Left cardiac atrium (tissue), 4 donors: ENCODE measurements around the gene TBCD. TPM values are rescaled to one million over a fixed set of nuclear protein-coding genes. Genes with fewer than 3 reads are reported as not detected.
"Not testable (repeated sequence)": the region's sequence is repeated elsewhere in the genome, so short reads cannot be mapped to it uniquely, and the experiment has no call there.

Experiments
- ATAC-seq, 2 donors: fragments of 200-7000 bp; cut with Tn5 transposase; one replicate each; pipeline ENCODE4 v1.9.1; 2020; ENCODE audit warnings: mild to moderate bottlenecking in 2 of 2, moderate library complexity in 2 of 2
- DNase-seq: peaks from one replicate; pipeline ENCODE4 v3.0.0-alpha.2; 2020
- intact Hi-C, 2 donors: fragments of 100-400 bp; cut with DNase I; formaldehyde crosslinking; loops; one replicate each; pipeline versions ENCODE4 v1.14.1 to v1.15.1; 2022 to 2023
- total RNA-seq, 2 donors: library from RNA; stranded (reverse); fragmentation: NEBNext Ultra II Directional; extraction: Animal tissue kit (Norgen Biotek cat#: 25700); gene quantifications; one replicate each; pipeline ENCODE4 v1.2.1, GENCODE V29; 2021
- donor health status: DM: no; HTN: yes; CAD: no.
- donor health status: DM: no; HTN: yes; CAD: no; lungs with severe emphysema.
- donor health status: DM: yes; HTN: yes; CAD: no.
- donor health status: Dilated cardiomyopathy.

The TBCD gene
- total RNA-seq, 2 donors from 2014 or later = 37.0 to 59.8 TPM

GRCh38 chr17:82943751-82944150 lies 191.9 kb downstream of the TBCD start:
- ATAC-seq = no peak
- DNase-seq = no peak
- intact Hi-C loops = no loop called here

GRCh38 chr17:82944990-82945389 lies 193.1 kb downstream of the TBCD start:
- intact Hi-C loops = no loop called here
- no peak for DNase-seq
- no peak for ATAC-seq

GRCh38 chr17:82946081-82946480 lies 194.2 kb downstream of the TBCD start:
- DNase-seq = no peak
- intact Hi-C loops = no loop called here
- ATAC-seq = no peak

GRCh38 chr17:82947051-82947991 lies 195.5 kb downstream of the TBCD start:
- ATAC-seq (no peak), DNase-seq (peak; percentile 9)
- intact Hi-C loops = no loop called here

DNA sequence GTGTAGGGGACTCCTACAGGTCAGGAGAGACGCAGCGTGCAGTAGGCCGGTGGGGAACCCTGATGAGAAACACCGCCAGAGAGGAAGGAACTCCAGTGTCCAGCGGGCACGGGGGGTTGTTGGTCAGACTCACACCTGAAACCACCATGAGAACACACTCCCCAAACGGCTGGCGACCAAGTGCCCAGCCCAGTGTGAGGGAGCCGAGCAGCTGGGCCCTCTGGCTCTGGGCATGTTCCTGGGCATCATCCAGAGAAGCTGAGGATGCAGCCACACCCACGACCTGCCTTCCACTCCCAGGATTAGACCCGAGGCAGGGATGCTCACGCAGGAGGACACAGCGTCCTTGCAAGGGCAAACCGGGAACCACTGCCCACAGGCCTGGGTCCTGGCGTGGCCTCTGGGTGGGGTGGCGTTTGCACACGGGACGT lies 196.2 kb downstream of the TBCD start:
- intact Hi-C loops = no loop called here
- ATAC-seq (peak in 1 of 2 donors; percentile 14), DNase-seq (peak; percentile 12)

- intact Hi-C loops = no loop called here
- DNase-seq (no peak), ATAC-seq (no peak)
These were observed 197.1 kb downstream of the TBCD start for GRCh38 chr17:82948957-82949356.

GRCh38 chr17:82949361-82949760 lies 197.5 kb downstream of the TBCD start:
- intact Hi-C loops = no loop called here
- DNase-seq = no peak
- no peak for ATAC-seq

DNA sequence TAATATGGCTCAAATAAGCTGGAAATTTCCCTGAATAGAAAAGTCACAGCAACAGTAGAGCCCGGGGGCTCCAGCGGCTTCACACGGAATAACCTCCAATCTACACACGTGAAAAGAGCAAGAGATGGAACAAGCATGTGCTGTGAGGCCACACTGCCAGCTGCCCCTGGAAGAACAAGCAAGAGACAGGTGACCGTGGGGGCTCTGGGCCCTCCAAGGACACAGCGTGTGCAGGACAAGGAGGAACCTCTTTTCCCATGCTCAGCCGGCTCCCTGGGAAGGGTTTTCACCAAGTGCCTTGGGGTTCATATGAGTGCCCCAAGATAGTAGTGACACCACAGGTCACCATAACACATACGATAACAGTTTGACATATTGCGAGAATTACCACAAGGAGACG lies 198.1 kb downstream of the TBCD start:
- ATAC-seq (no peak), DNase-seq (no peak)
- intact Hi-C loops = no loop called here

- intact Hi-C loops = no loop called here
- DNase-seq (no peak), ATAC-seq (no peak)
These were observed 198.7 kb downstream of the TBCD start for GRCh38 chr17:82950525-82951102.

- intact Hi-C loops = no loop called here
- ATAC-seq (no peak), DNase-seq (no peak)
These were observed 200.2 kb downstream of the TBCD start for GRCh38 chr17:82952019-82952418.

DNA sequence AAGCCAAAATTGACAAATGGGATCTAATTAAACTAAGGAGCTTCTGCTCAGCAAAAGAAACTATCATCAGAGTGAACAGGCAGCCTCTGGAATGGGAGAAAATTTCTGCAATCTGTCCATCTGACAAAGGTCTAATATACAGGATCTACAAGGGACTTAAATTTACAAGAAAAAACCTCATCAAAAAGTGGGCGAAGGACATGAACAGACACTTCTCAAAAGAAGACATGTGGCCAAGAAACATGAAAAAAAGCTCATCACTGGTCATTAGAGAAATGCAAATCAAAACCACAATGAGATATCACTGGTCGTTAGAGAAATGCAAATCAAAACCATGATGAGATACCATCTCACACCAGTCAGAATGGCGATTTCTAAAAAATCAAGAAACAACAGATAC lies 203.2 kb downstream of the TBCD start:
- DNase-seq, intact Hi-C loops, ATAC-seq: not testable (repeated sequence)

DNA sequence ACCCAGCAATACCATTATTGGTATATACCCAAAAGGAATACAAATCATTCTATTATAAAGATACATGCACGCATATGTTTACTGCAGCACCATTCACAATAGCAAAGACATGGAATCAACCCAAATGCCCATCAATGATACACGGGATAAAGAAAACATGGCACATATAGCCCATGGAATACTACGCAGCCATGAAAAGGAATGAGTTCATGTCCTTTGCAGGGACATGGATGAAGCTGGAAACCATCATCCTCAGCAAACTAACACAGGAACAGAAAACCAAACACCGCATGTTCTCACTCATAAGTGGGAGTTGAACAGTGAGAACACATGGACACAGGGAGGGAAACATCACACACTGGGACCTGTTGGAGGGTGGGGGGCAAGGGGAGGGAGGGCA lies 203.8 kb downstream of the TBCD start:
- DNase-seq, ATAC-seq, intact Hi-C loops: not testable (repeated sequence)

GRCh38 chr17:82956146-82956725 lies 204.4 kb downstream of the TBCD start:
- ATAC-seq = no peak
- no peak for DNase-seq
- intact Hi-C loops = no loop called here

- no peak for DNase-seq
- intact Hi-C loops = no loop called here
These were observed 205.0 kb downstream of the TBCD start for GRCh38 chr17:82956726-82957468.

GRCh38 chr17:82957469-82957795 lies 205.6 kb downstream of the TBCD start:
- intact Hi-C loops = no loop called here
- DNase-seq = no peak
- ATAC-seq = no peak

More at GRCh38 chr17:82956726-82957468, 205.0 kb downstream of the TBCD start:
- peak in 1 of 2 donors; percentile 12 for ATAC-seq

DNA sequence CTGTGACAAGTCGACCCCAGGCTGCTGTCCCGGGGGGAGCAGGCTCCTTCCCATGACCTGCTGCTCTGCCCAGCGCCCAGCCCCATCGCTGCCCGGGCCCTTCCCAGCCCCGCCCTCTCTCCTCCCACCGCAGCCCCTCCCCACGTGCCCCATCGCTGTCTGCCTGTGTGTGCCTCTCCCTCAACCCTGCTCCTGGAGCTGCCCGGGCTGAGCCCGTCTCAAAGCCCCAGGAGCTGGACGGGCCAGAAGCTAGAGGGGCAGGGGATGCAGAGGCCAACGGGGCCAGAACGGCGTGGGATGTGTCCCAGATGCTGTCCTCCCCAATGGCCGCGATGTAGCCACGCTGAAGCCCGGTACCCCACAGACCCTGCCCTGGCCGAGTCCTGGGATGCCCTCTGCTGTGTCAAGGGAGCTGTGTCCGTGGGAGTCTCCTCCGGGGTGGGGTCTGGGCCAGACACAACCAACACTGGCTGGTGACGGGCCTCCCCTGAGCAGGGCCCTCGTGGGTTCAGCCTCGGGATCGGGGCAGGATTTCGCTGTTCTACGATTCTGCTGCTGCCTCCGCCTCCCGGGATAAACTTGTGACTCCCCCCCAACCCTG lies 206.2 kb downstream of the TBCD start:
- no peak for DNase-seq
- ATAC-seq = no peak
- intact Hi-C loops = no loop called here

- DNase-seq (no peak), ATAC-seq (no peak)
- intact Hi-C loops = no loop called here
These were observed 207.5 kb downstream of the TBCD start for GRCh38 chr17:82959242-82959930.

- intact Hi-C loops = loop anchor here in 1 of 2 donors (5.0 kb wide), 1 partner anchor 178 kb away; no protein-coding TSS in a partner anchor
- DNase-seq = no peak
- ATAC-seq = no peak
These were observed 208.1 kb downstream of the TBCD start for GRCh38 chr17:82959990-82960418.
